ENCODE results near the gene CYFIP2. TPM values are rescaled to one million over a fixed set of nuclear protein-coding genes. Genes with fewer than 3 reads are reported as not detected.

The CYFIP2 gene
- total RNA-seq, 1 donor from 2014 or later = 27.7 TPM

- TF ChIP-seq, protein P1, sequence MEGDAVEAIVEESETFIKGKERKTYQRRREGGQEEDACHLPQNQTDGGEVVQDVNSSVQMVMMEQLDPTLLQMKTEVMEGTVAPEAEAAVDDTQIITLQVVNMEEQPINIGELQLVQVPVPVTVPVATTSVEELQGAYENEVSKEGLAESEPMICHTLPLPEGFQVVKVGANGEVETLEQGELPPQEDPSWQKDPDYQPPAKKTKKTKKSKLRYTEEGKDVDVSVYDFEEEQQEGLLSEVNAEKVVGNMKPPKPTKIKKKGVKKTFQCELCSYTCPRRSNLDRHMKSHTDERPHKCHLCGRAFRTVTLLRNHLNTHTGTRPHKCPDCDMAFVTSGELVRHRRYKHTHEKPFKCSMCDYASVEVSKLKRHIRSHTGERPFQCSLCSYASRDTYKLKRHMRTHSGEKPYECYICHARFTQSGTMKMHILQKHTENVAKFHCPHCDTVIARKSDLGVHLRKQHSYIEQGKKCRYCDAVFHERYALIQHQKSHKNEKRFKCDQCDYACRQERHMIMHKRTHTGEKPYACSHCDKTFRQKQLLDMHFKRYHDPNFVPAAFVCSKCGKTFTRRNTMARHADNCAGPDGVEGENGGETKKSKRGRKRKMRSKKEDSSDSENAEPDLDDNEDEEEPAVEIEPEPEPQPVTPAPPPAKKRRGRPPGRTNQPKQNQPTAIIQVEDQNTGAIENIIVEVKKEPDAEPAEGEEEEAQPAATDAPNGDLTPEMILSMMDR (IDR thresholded peaks at IDR 0.05) = no peak
- TF ChIP-seq POLR2AphosphoS5 (IDR thresholded peaks at IDR 0.05; ENCODE audit: insufficient read depth in 1 of 2, low read depth in 1 of 2) (no peak), POLR2A (IDR thresholded peaks at IDR 0.05) (no peak)
These were observed 105.0 kb downstream of the CYFIP2 start for GRCh38 chr5:157370967-157371366.

DNA sequence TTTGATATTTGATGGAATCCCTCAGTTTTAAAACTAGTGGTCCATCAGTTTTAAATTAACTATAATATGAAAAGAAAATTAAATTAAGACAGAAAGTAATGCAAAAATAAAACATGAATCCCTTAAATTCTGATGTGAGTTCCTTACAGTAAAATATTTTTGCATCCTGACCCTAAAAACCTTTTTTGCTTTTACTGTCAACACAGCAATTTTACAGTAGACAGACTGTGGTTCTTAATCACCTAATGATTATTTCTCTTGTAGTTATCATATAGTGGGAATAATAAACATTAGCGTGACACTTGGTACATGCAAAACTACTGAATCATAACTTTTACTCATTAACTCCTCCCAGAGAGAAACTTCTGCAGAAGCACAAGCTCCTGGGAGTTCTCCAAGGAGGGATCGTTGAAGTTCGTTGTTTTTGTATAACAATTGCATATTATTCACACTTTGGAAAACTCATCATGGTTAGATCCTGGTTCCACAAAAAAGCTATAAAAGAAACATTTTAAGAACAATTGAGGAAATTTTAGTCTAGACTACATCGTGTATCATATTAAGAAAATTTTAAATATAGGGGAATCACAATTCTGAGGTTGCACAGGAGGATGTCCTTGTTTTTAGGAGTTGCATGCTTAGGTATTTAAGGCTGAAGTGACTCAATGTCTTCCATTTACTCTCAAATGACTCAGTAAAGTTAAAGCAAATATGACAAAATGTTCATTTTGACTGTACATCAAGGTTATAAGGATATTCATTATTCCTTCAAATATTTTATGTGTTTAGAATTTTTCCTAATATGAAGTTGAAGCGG, 105.9 kb downstream of the CYFIP2 start:
- Histone ChIP-seq H3K27me3 (no peaks in the 10 kb centered on the region), H3K4me3 (no peak overlapping the region), H3K9me3 (no peaks in the 10 kb centered on the region), H3K27ac (peak overlapping the region; percentile 10), H3K36me3 (no peaks in the 10 kb centered on the region), H3K4me1 (no peaks in the 10 kb centered on the region)
- intact Hi-C loops (cut with DNase I) = loop anchor here (1.0 kb wide), 1 partner anchor 12 kb away; no protein-coding TSS in a partner anchor
- no peak for TF ChIP-seq POLR2A (IDR thresholded peaks at IDR 0.05)
- TF ChIP-seq, protein P1 (IDR thresholded peaks at IDR 0.05) = no peak
- no peak for TF ChIP-seq POLR2AphosphoS5 (IDR thresholded peaks at IDR 0.05; ENCODE audit: insufficient read depth in 1 of 2, low read depth in 1 of 2)
- DNase-seq (ENCODE audit: extremely low spot score in 2 of 2) = no peak

More at GRCh38 chr5:157370967-157371366, 105.0 kb downstream of the CYFIP2 start:
- no peaks in the 10 kb centered on the region for H3K27me3 ChIP-seq
- no peak overlapping the region for H3K4me3 ChIP-seq
- intact Hi-C loops (cut with DNase I) = no loop called here
- H3K27ac ChIP-seq = peak overlapping the region; percentile 10
- no peaks in the 10 kb centered on the region for H3K36me3 ChIP-seq
- DNase-seq (ENCODE audit: extremely low spot score in 2 of 2) = no peak
- H3K4me1 ChIP-seq = no peaks in the 10 kb centered on the region
- H3K9me3 ChIP-seq = no peaks in the 10 kb centered on the region

GRCh38 chr5:157372472-157372822, 106.5 kb downstream of the CYFIP2 start:
- H3K4me3 ChIP-seq = no peak overlapping the region
- no peak overlapping the region for H3K27ac ChIP-seq
- no peaks in the 10 kb centered on the region for H3K36me3 ChIP-seq
- DNase-seq (ENCODE audit: extremely low spot score in 2 of 2) = no peak
- intact Hi-C loops (cut with DNase I) = loop anchor here (1.0 kb wide), 1 partner anchor 12 kb away; no protein-coding TSS in a partner anchor
- H3K9me3 ChIP-seq = no peaks in the 10 kb centered on the region
- TF ChIP-seq POLR2AphosphoS5 (IDR thresholded peaks at IDR 0.05; ENCODE audit: insufficient read depth in 1 of 2, low read depth in 1 of 2) = no peak
- no peak for TF ChIP-seq POLR2A (IDR thresholded peaks at IDR 0.05)
- no peaks in the 10 kb centered on the region for H3K4me1 ChIP-seq
- no peaks in the 10 kb centered on the region for H3K27me3 ChIP-seq

- Histone ChIP-seq H3K36me3 (no peaks in the 10 kb centered on the region), H3K27ac (no peak overlapping the region), H3K4me1 (no peaks in the 10 kb centered on the region), H3K27me3 (no peaks in the 10 kb centered on the region), H3K9me3 (no peaks in the 10 kb centered on the region), H3K4me3 (no peak overlapping the region)
- intact Hi-C loops (cut with DNase I) = no loop called here
- peak in 1 of 2 donors; percentile 40 for DNase-seq (ENCODE audit: extremely low spot score in 2 of 2)
- TF ChIP-seq POLR2A (IDR thresholded peaks at IDR 0.05) = no peak
- TF ChIP-seq, protein P1 (IDR thresholded peaks at IDR 0.05) = no peak
- TF ChIP-seq POLR2AphosphoS5 (IDR thresholded peaks at IDR 0.05; ENCODE audit: insufficient read depth in 1 of 2, low read depth in 1 of 2) = no peak
These were observed 112.6 kb downstream of the CYFIP2 start for GRCh38 chr5:157378509-157378908.

GRCh38 chr5:157379983-157380382, 114.1 kb downstream of the CYFIP2 start:
- Histone ChIP-seq H3K9me3 (no peaks in the 10 kb centered on the region), H3K27me3 (no peaks in the 10 kb centered on the region), H3K27ac (no peak overlapping the region), H3K4me3 (no peak overlapping the region), H3K36me3 (no peaks in the 10 kb centered on the region), H3K4me1 (no peaks in the 10 kb centered on the region)
- DNase-seq (ENCODE audit: extremely low spot score in 2 of 2) = peak in 1 of 2 donors; percentile 40
- intact Hi-C loops (cut with DNase I) = no loop called here
- TF ChIP-seq, protein P1 (IDR thresholded peaks at IDR 0.05) = no peak
- TF ChIP-seq POLR2AphosphoS5 (IDR thresholded peaks at IDR 0.05; ENCODE audit: insufficient read depth in 1 of 2, low read depth in 1 of 2) (no peak), POLR2A (IDR thresholded peaks at IDR 0.05) (no peak)
